ENCODE data around the gene RNF214. TPM values are rescaled to one million over a fixed set of nuclear protein-coding genes. Genes with fewer than 3 reads are reported as not detected.
A peak's percentile ranks its signal among the peaks of the same experiment; 100 is the strongest.

The RNF214 gene
- total and polyA plus RNA-seq, 2 of the 13 experiments (the other 11 are each of a cell fraction or from before 2014, with no cell fraction given): 10.7 to 12.6 TPM

DNA sequence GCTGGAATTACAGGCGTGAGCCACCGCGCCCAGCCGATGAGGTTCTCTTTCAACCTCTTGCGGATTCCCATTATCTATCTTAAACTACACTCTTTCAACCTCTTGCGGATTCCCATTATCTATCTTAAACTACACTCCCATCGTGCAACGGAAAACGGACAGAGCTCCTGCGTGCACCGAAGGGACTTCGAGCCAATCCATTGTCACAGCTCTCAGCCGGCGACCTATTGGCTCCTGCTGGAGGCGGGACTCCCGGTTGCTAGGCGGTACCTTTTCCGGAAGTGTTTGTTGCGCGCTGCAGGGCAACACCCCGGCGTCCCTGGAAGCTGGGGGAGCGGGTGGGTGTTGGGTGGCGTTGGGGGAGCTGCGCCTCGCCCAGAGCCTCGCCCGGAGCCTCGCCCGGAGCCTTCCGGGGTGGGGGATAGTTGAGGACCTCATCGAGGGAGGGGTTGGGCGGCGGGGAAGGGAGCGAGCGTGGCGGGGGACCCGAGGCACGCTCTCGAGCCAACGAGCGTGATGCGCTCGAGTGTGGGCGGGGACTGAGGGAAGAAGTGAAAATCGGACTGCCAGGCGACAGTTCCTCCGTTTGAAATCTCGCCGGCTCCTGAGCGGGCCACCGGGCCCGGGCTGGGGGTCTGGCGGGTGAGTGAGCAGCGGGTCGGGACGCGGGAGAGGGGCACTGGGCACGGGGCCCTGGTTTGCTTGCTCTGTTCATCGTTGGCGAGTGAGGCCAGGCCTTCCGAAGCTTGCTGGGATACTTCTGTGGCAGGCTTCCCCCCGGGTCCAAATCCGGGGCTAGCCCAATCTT, 95.3 kb downstream of the RNF214 start, which contains the start of gene CEP164 (continued):
- TF ChIP-seq, protein P1, sequence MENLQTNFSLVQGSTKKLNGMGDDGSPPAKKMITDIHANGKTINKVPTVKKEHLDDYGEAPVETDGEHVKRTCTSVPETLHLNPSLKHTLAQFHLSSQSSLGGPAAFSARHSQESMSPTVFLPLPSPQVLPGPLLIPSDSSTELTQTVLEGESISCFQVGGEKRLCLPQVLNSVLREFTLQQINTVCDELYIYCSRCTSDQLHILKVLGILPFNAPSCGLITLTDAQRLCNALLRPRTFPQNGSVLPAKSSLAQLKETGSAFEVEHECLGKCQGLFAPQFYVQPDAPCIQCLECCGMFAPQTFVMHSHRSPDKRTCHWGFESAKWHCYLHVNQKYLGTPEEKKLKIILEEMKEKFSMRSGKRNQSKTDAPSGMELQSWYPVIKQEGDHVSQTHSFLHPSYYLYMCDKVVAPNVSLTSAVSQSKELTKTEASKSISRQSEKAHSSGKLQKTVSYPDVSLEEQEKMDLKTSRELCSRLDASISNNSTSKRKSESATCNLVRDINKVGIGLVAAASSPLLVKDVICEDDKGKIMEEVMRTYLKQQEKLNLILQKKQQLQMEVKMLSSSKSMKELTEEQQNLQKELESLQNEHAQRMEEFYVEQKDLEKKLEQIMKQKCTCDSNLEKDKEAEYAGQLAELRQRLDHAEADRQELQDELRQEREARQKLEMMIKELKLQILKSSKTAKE (CRISPR knock-in tag; IDR thresholded peaks at IDR 0.05; ENCODE audit: borderline replicate concordance): 0 out of 2 replicates have a peak, but pooled peaks have one; percentile 19
- TF ChIP-seq ZNF564 (CRISPR knock-in tag; IDR thresholded peaks at IDR 0.05) (no peak), PAF1 (CRISPR knock-in tag; IDR thresholded peaks at IDR 0.05) (no peak), ZNF549 (CRISPR knock-in tag; IDR thresholded peaks at IDR 0.05) (no peak), NONO (IDR thresholded peaks at IDR 0.05) (no peak), NONO (CRISPR knock-in tag; conservative IDR thresholded peaks at IDR 0.05) (peak; percentile 81), ZNF672 (CRISPR knock-in tag; IDR thresholded peaks at IDR 0.05) (no peak), ONECUT2 (CRISPR knock-in tag; IDR thresholded peaks at IDR 0.05) (no peak), ZNF816 (CRISPR knock-in tag; IDR thresholded peaks at IDR 0.05; ENCODE audit: borderline replicate concordance) (no peak), CERS6 (CRISPR knock-in tag; IDR thresholded peaks at IDR 0.05) (no peak), ZNF33B (CRISPR knock-in tag; IDR thresholded peaks at IDR 0.05) (no peak), ZNF709 (CRISPR knock-in tag; IDR thresholded peaks at IDR 0.05) (no peak), ZFP90 (CRISPR knock-in tag; IDR thresholded peaks at IDR 0.05; ENCODE audit: borderline replicate concordance) (0 out of 2 replicates have a peak, but pooled peaks have one; percentile 31), ZNF207 (IDR thresholded peaks at IDR 0.05; ENCODE audit: borderline replicate concordance) (no peak), CCDC6 (CRISPR knock-in tag; IDR thresholded peaks at IDR 0.05) (no peak), ZNF251 (CRISPR knock-in tag; IDR thresholded peaks at IDR 0.05) (no peak), KLF16 (CRISPR knock-in tag; IDR thresholded peaks at IDR 0.05) (peak in 1 of 2 experiments; percentile 18; a peak in 1 of 4 replicates), TFDP1 (CRISPR knock-in tag; IDR thresholded peaks at IDR 0.05; ENCODE audit: borderline replicate concordance) (peak; percentile 38; the same call in 1 of the 2 replicates), THAP8 (CRISPR knock-in tag; IDR thresholded peaks at IDR 0.05; ENCODE audit: borderline replicate concordance) (no peak), ZNF563 (CRISPR knock-in tag; IDR thresholded peaks at IDR 0.05) (no peak), AGO2 (optimal IDR thresholded peaks at IDR 0.05; ENCODE audit: low read depth, low read length) (peak; percentile 74)
- TF ChIP-seq, protein P2, sequence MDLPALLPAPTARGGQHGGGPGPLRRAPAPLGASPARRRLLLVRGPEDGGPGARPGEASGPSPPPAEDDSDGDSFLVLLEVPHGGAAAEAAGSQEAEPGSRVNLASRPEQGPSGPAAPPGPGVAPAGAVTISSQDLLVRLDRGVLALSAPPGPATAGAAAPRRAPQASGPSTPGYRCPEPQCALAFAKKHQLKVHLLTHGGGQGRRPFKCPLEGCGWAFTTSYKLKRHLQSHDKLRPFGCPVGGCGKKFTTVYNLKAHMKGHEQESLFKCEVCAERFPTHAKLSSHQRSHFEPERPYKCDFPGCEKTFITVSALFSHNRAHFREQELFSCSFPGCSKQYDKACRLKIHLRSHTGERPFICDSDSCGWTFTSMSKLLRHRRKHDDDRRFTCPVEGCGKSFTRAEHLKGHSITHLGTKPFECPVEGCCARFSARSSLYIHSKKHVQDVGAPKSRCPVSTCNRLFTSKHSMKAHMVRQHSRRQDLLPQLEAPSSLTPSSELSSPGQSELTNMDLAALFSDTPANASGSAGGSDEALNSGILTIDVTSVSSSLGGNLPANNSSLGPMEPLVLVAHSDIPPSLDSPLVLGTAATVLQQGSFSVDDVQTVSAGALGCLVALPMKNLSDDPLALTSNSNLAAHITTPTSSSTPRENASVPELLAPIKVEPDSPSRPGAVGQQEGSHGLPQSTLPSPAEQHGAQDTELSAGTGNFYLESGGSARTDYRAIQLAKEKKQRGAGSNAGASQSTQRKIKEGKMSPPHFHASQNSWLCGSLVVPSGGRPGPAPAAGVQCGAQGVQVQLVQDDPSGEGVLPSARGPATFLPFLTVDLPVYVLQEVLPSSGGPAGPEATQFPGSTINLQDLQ (CRISPR knock-in tag; IDR thresholded peaks at IDR 0.05): no peak

Data from HepG2 (cell line).